Renal cortex interstitium (tissue), 15 donors: ENCODE results near the gene MKX. TPM values are rescaled to one million over a fixed set of nuclear protein-coding genes. Genes with fewer than 3 reads are reported as not detected.

Source experiments
- DNase-seq, 11 donors: peaks; one replicate each; pipeline ENCODE4 v3.0.0-alpha.2; 2013; ENCODE audit warnings: low read depth in 9 of 11, low spot score in 4 of 11; ENCODE audit errors: extremely low read depth in 1 of 11
- long read RNA-seq, 16 experiments: transcript quantifications; one replicate each; lab custom pipeline, GENCODE V29; 2026
- polyA plus RNA-seq, 3 donors: library from polyadenylated mRNA; unstranded; fragments of 120-200 nt; gene quantifications; one replicate each; pipeline ENCODE4 v1.2.1, GENCODE V29; 2013; ENCODE audit not compliant: insufficient read length in 3 of 3

Gene MKX, protein sequence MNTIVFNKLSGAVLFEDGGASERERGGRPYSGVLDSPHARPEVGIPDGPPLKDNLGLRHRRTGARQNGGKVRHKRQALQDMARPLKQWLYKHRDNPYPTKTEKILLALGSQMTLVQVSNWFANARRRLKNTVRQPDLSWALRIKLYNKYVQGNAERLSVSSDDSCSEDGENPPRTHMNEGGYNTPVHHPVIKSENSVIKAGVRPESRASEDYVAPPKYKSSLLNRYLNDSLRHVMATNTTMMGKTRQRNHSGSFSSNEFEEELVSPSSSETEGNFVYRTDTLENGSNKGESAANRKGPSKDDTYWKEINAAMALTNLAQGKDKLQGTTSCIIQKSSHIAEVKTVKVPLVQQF
- polyA plus RNA-seq: under 1 TPM; 0.09 to 0.55 (median 0.39) TPM
- long read RNA-seq, donor 1: 0 reads
- long read RNA-seq, donor 2: 0 reads
- long read RNA-seq, donor 3: 0 reads
- long read RNA-seq, donor 4: 0 reads
- long read RNA-seq, donor 5: 0 reads
- long read RNA-seq, donor 6: 0 reads
- long read RNA-seq, donor 7: 0 reads
- long read RNA-seq, donor 8: 0 reads
- long read RNA-seq, donor 9: 0 reads
- long read RNA-seq, donor 10: 0 reads
- long read RNA-seq, donor 11: 0 reads
- long read RNA-seq, donor 12: 0 reads
- long read RNA-seq, donor 13: 0 reads
- long read RNA-seq, donor 14: 0 reads
- long read RNA-seq, donor 15: 0 reads
- long read RNA-seq, donor 16: 0 reads

DNA sequence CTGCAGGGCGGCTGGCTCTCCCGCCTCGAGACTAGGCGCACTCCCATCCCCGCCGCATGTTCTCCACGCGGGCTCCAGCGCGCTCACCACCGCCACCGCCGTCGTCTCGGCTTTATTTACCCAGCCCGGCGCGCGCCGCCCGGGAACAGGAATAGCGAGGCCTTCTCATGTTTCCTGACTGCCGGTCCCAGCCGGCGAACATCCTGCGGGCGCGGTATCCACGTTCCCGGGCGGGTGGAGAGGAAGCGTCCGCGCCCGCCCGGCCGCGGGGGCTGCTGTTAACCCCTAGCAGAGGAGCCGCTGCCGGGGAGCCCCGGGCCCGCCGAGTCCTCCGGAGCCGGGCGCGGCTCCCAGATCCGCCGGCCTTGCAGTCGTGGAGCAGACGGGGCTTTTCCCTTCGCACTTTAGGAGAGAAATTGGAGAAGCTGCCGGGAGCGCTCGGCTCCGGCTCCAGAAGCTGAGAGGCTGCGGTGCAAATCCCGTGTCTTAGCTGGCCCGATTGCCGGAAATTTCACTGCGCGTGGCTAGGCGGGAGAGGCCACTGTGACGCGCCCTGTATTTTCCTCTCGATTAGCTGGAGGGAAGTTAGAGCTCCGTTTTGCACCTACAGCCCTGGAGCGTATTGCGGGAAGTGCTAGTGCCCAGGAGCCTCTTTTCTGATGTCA, at the start of gene MKX:
MKX (minus strand) TSS at position 88 of the 665 bp plus-strand sequence. CDS start 2,404 bp downstream, outside the sequence.
- DNase-seq: peak in 4 of 11 donors; percentile 48 to 66 (median 61)

GRCh38 chr10:27794157-27794556, 48.5 kb upstream of the MKX start:
- no peak for DNase-seq

DNA sequence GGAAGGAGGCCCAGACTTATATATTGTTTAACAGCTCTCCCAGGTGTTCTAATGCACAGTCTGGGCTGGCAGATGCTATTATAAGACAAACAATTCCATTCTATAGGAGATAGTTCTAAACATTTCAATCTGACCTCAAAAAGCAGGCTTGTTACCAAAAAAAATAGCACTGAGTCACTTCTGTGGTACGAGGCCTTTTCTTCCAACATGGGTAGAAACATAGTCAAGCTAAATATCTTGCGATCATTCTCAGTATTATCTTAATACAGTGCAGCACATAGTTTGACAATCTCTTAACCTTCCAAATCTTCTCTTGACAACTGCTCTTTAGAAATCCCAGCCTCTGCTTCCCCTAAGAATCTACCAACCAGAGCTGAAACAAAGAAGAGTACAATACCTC, 46.6 kb upstream of the MKX start:
- no peak for DNase-seq

DNA sequence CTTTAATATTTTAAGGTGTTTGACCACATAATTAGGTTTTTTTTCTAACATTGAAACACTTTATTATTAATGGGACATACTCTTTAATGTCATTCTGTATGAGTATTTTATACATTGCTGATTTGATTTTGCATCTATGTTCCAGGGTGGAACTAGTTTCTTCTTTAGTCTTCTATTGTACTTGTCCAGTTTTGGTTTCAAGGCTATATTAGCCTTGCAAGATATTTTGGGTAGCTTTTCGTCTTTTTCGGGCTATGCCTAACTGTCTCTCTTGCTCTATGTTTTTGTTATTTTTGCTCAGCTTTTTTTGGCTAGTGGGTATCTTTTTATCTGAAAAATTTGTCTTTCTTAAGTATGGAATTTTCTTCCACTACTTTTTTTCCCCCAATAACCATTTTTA, 38.7 kb upstream of the MKX start:
- no peak for DNase-seq

DNA sequence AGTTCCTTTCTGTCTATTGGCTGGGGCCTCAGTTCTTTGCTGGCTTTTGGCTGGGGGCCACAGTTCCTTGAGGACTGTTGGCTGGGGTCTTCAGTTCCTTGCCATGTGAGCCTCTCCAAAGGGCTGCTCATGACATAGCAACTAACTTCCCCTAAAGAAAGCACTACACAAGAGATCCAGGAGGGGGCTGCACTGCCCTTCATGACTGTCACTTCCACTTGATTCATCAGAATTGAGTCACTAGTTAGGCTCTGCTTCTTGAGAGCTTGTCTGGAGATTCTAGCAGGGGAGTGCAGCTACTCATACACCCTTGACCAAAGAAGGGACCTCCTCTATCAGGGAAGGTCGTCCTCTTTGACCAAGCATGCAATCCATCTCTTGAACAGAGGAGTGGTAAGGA, 38.0 kb upstream of the MKX start:
- no peak for DNase-seq

- DNase-seq: no peak
Observed at GRCh38 chr10:27779462-27780015, 33.9 kb upstream of the MKX start.

DNA sequence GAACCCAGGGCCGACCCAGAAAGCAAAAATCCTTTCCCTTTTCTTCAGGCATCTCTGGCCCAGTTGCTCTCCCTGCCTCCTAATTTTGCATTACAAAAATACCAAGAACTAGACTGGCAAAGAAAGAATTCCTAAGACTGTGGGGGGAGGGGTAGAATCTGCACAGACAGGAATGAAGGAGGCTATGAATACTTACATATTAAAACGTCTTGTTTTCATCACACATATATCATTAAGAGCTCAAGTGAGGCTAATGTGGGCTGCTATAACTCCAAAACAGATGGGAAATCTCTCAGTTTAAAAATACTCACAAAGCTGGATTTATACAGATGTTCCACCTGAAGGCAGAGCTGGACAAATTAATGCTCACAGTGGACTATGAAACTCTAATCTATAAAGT, 29.2 kb upstream of the MKX start:
- DNase-seq: no peak

- DNase-seq: no peak
Observed at GRCh38 chr10:27771231-27771630, 25.6 kb upstream of the MKX start.

- DNase-seq: no peak
Observed at GRCh38 chr10:27770181-27770580, 24.6 kb upstream of the MKX start.

- DNase-seq: no peak
Observed at GRCh38 chr10:27760867-27761266, 15.2 kb upstream of the MKX start.

DNA sequence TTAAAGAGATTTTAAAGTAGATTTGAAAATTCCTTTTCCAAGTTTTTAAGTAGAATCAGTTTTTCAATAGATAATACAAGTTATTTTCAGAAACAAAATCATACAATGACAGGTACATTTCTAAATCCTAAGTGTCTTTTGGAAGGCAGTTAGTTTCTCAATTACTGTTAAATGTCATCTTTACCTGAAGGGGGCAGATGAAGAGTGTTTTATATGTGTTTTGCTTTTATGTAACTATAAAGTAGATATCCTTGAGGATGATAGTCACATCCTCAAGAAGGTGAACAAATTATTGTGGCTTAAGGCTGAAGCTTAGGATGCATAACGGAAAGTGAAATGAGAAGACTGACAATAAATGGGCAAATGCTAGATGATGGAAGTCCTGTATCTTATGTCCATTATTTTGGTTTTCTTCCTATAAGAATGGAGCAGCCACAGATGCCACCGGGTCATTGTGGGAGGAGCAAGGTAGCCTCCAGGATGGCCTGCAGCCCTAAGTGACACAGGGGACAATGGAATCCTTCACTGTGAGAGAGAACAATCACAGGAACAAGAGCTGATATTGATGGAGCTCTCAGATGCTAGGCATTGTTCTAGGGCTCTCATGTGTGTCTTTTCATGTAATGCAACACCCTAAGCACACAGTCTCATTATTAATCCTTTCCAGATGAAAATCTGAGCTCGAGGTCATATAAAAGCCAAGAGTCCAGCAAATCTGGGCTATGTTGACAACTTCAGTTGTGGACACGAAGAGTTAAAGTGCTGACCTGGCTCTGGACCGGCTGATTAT, 14.1 kb upstream of the MKX start:
- no peak for DNase-seq

GRCh38 chr10:27752673-27753237, 7.1 kb upstream of the MKX start:
- no peak for DNase-seq

DNA sequence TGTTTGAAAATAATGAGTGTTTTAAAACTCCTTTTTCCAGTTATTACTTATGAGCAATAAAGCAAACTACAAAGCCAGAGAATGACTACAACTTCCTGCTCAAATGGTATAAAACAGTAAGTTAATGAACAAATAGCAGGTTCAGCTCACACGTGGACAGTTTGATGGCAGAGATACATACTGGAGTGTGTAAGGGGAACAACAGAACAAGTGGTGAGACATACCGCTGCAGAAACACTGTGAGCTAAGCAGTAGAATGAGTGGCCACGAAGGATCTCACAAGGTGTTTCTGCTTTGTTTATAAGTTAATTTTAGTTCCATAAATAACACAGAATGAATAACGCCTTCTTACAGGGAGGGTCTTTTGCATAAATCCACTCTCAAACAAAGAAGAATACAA, 3.0 kb upstream of the MKX start:
- DNase-seq: no peak

- no peak for DNase-seq
Observed at GRCh38 chr10:27747096-27747451, 1.5 kb upstream of the MKX start.

DNA sequence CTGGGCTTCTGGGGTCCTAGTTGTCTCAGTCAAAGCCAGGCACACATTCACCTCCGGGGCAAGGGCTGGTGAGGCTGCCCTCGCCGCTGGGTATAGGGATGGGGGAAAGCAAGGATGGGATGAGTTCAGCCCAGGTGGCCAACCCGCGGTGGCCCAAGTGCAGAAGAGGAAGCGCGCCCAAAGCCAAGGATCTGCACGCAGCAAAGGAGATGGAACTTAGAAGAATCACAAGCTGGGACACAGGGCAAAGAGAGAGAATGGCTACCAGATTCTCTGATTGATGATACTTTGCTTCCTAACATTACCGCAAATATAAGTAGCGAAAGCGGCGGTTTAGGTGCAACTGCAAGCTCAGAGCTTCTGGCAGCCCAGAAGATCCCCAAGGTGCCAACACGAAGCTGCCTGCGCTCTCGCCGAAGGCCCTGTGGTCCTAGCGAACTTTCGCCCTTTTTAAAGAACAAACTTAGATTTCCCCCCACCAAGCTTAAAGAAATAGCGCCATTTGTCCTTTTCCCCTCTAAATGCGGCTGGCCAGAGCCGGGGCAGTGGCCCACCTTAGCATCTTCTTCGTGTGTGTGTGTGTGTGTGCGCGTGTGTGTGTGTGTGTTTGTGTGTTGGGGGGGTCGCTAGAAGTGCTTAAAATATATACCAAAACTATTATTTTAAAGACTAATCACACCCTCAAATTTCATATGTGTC, 927 bp upstream of the MKX start:
- DNase-seq: no peak

DNA sequence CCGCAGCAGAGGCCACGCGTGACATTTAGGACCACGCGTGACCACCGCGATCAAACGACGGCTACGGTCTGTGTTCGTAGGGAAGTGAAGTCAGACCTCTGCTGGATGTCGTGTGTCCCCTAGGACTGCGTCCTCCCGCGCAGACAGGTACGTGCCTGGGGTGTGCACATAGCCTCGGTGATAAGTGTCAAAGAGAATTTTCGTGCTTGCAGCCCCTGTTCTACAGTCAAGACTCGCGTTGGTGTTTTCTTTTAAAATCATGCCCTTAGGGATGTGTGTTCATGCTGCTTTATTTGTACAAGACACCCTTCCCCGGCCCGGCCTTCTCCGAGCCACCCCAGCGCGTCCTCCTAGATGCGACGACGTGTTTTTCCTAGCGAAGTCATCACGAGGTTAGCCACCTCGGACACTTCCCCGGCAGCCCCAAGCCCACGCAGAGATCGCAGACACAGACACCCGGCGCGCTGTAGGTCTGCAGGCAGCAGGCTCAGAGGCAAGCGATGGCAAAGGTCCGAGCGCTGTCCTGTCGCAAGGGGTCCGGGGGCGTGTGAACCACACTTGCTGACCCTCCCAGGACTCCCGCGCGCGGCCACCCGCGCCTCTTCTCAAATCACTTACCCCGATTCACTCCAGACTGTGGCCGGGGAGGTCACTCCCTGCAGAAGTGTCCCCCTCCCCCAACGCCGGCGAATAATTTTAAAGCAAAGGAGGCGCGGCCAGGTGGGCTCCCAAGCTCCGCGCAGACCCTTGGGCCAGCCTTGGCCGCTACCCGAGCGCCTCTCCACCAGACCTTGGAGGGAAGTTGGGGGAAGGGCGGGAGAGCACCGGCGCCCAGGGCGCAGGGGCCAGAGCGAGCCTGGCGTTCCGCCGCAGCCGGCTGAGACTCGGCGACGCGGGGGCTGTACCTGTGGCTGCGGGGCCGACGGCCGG, 552 bp downstream of the MKX start:
- DNase-seq: no peak
